ENCODE data around the gene SKP1.

The SKP1 gene

DNA sequence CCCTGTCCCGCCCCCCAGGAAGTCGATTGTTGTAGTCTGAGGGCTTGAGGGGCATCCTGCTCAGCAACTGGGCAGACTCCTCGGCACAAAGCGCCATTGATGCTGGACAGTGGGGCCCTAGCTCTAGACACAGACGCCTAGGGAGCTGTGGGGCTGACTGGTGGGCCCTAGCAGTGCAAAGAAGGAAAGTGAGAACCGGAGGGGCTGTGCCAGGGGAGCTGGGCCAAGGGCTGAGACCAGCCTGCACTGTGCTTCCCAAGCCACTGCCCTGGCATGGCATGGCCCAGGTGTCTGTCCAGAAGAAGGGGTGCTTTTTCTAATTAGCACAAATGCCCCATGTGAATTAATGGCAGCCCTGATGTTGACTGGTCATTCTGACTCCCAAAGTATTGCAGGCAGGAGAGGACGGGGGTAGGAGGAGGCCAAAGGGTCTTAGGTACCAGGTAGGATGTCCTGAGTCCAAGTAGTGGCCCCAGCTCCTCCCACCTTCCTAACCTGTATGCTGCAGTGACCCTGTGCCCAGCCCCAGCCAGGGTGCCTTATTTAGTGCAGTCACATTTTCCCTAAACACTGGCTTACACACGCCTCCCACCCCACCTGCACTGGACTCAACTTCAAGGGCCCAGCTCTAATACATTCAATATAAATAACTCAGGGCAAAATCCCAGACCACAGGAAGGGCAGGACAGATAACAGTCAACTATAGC, 46.4 kb downstream of the SKP1 start:
- DNase-seq (ENCODE audit: low read depth in 2 of 2) = no peak

DNA sequence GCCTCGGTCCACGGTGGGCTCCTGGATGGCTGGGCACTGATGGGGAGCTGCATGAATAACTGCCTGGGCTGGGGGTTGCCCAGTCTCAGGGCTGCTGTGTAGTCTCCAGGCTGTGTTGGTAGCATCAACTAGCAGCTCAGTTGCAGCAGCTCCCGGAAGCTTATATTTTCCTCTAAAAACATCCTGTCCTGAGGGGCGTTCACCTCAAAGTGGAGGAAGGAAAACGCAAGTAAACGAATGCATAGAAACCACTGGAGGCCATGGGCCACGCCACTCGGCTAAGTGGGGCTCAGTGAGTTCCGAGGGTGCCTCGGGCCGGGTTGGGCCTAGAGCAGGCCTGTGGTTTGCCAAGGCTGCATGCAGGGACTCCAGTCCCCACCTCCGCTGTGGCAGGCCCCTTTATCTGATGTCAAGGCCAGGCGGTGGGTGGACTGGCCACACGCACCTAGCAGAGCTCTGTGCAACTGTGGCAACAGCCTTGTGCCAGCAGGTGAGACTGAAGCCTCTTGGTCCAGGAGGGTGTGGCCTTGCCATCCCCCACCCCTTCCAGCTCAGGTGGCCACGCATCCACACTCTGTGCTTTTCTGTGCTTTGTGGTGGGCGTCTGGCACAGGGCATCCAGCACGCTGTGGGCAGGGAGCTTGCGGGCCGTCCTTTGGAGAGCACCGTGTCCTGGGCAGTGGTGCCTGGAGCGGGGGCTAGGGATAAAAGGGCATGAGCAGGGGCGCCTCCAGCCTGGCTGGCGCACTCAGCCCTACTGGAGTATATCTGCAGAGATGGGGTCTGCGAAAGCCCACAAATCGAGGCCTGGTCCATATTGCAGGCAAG, 47.1 kb downstream of the SKP1 start:
- DNase-seq (ENCODE audit: low read depth in 2 of 2) = no peak

DNA sequence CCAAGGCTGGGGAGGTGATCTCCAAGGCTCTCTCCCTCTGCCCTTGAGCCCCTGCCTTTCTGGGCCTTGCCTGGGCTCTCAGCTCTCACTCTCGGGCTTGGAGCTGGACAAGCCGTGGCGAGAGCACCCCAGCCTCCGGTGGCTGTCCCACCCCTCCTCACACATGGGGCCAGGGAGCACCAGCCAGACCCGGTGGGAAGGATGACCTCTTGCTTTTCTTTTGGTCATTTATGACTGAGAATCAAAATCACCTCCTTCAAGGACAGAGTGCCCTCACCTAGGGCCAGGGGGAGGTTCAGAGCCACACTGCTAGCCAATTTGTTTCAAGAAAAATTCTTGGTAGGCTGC, 48.1 kb downstream of the SKP1 start:
- no peak for DNase-seq (ENCODE audit: low read depth in 2 of 2)

DNA sequence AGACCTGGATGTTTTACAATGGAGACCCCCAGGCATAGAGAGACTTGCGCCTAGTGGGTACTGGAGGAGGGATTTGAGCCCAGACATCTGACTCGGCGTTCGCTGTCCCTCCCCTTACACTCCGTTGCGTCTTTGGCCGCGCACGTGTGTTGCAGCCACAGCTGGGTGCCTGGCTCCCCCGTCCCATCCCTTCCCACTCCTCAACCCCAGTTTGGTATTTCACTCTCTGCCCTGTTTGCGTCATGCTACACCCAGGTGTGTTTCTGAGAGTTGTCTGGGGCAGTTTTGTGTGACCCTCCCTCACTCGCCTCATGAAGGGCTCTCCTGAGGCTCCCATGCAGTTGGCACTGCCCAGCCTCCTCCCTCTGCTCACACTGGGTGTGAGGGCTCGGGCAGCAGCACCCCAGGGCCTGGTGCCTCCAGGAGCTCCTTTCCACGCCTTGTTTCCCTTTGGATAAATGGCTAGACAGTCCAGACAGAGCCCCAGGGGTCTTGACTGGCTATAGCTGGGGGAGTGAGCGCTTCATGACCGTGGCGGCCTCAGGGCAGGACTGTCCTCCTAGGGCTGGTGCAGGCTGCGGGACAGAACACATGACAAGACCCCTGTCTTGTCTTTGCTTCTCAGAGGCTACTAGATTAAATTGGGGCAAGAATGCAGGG, 48.6 kb downstream of the SKP1 start:
- no peak for DNase-seq (ENCODE audit: low read depth in 2 of 2)

DNA sequence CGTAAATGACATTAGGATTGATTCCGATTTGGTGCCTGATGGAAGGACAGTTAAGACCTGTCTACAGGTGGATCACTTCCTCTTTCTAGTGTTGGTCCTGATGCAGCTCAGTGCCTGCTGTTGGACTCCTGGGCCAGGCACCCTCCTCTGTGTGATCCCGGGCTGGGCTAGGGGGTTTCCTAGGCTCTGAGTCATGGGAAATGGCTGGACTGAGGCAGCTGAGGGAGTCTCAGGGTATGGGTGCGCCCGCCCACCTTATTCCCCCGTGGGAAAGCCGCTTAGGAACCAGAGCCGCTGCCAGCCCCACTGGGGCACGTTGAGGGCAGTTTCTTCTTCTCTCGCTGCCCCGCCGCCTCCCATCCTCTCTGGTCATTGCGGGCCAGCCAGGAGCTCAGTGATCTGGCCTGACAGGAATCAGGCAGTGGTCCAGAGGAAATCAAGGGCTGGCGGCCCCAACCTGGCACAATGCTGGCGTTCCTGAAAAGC, 49.3 kb downstream of the SKP1 start:
- no peak for DNase-seq (ENCODE audit: low read depth in 2 of 2)

DNA sequence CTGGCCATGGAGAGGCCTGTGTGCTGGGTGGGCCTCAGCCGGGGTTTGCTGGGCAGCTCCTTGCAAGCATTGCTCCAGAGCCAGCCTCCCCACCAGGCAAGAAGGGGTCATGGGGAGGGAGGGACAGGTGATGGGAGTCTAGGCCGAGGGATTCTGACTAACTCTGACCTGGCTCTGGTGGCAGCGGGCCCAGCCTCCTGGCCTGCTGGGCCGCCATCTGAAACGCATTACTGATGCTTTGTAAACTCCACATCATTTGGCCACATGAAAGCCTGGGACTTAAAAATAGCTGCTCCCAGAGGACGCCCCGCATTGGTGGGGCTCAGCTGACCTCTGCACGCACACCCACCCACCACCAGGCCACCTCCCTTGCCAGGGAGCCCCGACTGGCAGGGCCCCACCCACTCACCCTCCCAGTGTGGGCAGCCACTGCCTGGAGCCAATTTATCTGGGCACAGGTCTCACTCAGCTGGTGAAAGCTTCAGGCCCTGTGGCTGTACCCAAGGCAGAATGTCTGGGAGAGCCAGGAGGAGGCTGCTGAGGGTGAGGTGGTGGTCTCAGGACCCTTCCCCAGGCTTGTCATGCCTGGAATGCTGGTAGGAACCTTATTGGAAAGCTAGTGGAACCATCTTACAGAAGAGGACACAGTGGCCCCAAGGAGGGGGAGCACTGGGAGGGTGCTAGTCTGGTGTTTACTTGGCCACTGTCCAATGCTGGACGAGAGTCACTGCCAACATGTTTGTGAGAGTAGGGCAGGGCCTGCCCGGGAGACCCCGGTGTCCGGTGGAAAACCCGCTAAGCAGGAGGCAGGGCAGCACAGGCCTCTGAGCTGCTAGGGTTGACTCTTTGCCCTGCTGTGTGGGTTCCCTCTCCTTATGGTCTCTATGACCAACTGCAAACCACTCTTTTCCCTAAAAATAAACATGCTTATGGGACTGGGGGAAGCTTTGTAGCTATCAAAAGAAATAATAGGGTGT, 51.4 kb downstream of the SKP1 start:
- DNase-seq (ENCODE audit: low read depth in 2 of 2) = no peak

DNA sequence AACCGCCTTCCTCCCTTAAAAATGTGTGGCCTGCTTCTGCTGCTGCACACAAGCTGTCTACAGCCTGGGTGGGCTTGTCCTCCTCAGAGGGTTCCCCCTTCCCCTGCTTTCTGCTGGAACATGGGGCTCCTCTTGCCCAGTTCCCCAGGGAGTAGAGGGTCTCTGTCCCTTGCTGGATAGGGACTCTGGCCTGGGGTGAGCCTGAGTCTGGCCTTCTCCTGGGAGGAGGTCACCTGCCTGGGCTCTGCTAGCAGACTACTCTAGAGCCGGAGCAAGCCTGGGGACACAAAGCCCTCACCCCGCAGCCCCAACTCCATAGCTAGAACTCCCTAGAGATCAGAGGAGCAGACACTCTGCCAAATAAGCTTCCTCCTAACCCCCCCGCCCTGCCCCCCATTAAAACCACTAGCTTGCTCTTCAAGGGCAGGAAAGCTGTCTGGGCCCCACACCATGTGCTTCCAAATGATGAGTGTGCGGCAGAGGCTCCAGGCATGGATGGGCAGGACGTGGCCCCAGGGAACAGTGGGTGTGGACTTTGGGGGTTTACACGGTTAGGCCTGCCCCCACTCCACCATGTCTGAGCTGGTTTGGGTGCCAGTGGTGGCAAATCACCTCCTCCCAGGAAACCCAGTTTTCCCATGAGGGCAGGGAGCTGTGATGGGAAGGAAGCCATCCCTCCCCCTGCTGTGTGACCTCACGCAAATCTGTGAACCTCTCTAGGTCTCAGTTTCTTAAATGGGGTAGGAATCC, 52.3 kb downstream of the SKP1 start:
- DNase-seq (ENCODE audit: low read depth in 2 of 2) = no peak

DNA sequence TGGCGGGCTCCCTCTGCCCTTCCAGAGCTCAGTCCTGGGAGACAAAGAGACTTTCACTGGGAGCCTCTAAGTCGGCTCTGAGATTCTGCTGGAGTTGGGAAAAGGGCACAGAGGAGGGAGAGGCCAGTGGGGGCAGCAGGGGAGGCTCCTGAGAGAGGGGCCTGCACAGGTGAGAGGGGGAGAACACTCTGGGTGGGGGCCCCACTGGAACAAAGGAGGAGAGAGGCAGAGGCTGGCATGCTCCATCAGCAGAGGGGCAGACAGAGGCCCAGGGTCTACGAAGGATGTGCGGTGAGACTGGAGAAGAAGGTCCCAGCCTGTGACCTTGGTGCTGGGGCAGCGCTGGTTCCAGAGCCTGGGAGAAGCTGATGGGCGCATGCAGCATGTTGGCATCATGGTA, 53.4 kb downstream of the SKP1 start:
- no peak for DNase-seq (ENCODE audit: low read depth in 2 of 2)

DNA sequence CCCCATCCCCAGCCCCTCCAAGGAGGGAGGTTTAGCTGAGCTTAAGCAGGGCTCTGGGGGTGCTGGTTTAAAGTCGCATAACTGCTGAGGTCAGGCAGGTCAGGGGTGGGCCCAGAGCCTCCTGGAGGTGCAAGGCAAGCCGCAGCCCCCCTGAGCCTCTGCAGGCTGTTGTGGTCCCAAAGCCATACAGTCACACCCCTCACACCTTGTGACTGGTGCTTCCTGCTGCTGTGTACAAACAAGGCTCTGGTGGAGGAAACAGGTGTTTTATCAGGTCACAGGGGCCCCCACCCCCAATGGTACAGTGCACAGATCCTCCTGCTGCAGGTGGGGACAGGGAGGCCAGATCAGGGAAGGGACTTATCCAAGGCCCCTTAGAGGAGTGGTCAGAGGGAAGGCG, 54.2 kb downstream of the SKP1 start:
- DNase-seq (ENCODE audit: low read depth in 2 of 2) = no peak

DNA sequence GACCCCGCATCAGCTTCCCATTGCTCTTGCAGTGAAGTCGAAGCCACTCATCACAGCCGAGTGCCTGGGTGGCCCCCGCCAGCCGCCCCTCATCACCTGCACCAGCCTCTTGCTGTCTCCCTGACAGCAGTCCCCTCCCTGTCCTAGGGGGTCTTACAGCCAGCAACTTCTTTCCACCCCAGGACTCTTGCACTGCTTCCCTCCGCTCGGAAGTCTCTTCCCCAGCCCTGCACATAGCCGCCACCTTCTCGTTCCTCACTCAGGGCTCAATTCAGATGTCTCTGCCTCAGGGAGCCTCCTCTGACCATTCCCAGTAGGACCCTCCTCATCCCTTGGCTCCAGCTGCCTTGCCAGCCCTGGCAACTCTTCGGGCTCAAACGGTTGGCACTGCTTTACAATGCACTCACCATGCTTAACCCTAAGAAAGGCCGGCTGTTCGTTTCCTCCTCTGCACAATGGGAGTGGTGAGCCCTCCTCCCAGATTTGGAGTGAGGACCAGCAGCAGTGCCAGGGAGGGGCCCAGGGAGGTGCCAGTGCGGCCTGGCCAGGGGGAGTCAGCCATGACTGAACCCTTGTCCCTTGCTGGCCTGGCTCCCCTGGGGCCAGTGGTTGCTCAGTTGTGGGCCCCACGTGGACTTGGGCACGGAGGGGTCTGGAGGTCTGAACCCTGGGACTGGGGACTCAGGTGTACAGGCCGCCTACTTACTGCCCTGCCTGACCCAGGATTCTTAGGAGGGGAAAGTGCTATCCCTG, 56.2 kb downstream of the SKP1 start:
- no peak for DNase-seq (ENCODE audit: low read depth in 2 of 2)

DNA sequence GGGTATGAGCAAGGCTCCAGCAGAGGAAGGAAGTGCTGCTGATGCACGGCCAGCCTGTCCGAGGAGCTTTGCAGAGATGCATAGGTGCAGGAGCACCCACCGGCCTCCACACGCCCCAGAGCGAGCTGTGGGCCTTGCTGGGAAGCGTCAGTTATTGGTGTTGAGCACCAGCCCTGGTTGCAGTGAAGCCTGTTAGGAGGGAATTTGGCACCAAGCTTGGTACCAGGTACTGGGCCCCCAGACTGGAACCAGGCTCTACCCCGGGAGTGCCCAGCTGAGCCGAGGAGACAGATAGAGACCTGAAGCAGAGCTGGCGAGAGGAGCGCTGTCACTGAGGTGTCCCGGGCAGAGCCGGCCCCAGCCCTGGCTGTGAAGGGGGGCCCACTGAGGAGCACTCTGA, 57.0 kb downstream of the SKP1 start:
- DNase-seq (ENCODE audit: low read depth in 2 of 2) = no peak

DNA sequence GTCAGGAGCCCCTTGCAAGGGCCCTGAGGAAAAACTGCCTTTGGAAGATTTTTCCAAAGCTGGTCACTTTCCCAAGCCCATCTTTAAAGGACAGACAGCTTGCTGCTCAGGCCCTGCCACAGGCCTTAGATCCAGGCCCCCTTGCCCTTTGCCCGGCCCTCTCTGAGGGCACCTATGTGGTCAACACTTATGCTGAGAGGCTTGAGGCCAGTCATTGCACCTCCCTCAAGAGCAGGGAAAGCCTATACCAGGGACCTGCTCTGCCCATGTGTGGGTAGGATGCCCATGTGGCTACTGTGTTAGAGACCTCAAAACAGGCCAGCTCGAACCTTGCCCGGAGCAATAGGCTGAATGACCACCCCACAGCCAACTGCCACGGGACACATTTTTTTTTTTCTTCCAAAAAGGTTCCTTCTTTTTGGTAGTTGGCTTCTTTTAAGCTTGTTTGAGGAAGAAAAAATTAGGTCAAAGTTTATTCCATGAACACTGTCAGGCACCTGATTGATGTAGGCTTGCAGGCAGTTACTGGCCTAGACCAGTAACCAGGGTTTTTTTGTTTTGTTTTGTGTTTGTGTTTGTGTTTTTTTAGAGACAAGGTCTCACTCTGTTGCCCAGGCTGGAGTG, 58.4 kb downstream of the SKP1 start:
- no peak for DNase-seq (ENCODE audit: low read depth in 2 of 2)

DNA sequence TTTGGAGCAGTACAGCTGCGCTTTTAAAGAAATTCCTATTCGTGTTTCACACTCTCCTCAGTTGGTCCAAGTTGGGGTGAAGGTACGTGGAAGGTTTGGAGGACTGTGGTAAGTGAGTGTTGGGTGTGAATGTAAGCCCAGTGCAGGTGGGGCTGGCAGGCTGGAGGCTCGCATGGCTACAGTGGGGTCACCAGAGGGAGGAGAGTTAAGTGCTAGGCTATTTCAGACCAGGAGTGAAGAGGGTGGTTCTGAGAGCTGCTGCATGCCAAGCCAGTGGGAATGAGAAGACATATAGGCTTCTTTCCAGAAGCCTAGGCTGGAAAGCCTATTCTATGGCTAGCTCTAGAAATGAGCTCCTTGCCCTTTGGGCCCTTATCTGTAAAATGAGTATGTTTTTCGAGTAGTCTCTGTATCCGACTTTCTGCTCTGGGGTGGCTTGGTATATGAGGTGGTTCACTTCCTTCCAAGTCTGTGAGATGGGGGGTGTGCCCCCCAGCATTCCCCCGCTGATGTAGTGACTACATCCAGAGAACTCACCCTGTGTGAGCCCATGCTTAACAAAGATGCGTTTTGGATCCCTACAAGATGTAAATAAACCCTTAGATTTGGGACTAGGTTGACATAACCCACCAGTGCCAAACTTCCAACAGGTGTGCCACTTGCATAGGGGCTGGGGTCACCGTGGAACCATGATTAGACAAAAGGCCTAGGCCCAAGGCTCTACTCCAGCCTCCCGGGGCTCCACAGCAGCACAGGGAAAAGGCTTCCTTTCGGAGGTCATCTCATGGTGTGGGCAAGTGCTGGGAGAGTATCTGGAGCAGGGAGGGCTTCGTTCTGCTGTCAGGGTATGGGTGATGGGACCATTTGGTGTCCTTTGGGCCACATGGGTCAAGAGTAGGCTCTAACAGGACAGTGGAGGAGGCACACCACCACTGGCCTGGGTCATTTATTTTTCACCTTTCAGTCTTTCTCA, 59.7 kb downstream of the SKP1 start:
- DNase-seq (ENCODE audit: low read depth in 2 of 2) = no peak

DNA sequence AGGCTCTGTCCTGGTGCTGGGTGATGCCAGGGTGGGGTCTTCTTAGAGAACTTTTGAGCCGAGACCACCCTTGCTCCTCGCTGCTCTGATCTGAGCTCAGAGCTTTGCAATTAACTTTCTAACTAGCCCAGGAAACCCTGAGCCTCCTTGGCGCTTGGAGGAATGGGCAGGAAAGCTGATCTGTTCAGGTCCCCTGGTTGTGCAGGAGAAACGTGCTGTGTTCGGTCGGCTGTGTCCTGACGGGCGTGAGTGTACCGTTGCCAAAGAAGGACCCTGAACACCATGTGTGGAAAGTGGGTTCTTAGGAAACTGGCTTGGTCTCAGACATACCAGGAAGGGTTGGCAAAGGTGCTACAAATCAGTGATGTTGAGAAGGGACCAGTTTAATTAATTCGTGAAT, 60.5 kb downstream of the SKP1 start:
- DNase-seq (ENCODE audit: low read depth in 2 of 2) = no peak

DNA sequence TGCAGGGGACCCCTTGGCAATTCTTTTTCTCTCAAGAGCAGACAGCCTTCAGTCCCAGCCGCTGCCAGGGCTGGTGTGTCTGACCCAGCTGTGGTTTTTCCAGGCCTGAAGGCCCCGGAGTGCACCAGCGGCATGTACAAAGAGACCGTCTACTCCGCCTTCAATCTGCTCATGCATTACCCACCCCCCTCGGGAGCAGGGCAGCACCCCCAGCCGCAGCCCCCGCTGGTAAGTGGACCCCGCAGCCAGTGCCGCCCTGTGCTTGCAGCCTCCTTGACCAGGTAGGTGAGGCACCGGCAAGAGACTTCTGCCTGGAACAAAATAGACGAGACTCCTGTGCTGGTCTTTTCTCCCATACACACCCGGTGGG, 61.0 kb downstream of the SKP1 start:
- DNase-seq (ENCODE audit: low read depth in 2 of 2) = no peak

DNA sequence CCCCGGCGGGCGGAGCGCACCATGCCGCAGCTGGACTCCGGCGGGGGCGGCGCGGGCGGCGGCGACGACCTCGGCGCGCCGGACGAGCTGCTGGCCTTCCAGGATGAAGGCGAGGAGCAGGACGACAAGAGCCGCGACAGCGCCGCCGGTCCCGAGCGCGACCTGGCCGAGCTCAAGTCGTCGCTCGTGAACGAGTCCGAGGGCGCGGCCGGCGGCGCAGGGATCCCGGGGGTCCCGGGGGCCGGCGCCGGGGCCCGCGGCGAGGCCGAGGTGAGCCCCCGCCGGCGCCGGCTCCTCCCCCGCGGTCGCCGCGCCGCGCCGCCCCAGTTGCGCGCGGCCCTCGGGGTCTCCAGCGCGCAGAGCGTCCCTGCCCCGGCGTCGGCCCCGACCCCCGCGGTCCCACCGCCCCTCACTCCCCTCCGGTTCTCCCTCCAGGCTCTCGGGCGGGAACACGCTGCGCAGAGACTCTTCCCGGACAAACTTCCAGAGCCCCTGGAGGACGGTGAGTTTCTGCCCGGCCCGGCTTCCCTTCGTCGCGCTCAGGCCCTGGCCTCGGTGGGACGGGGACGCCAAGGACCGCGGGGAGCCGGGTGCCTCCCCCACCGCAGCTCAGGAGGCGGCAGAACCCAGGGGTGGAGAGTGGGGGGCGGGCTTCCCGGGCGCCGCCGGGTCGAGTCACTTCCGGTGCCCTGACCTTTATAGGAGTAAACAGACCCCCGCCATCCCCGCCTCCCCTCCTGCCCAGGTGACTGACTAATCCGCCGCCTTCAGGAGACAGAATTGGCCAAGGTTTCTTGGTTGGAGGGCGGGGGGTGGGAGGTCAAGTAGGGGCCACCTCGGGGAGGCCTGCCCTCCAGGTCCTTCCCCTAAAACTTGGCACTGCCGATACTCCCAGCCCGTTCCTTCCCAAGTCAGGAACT, 61.6 kb downstream of the SKP1 start:
- peak; percentile 74 to 75 for DNase-seq (ENCODE audit: low read depth in 2 of 2)
